C4-2B (cell line): Measurements from ENCODE around the gene OR2W3.

Experiments
- CTCF ChIP-seq: fragments of 450-650 bp; conservative IDR thresholded peaks from 2 replicates; pipeline ENCODE4 v1.5.1; 2017; ENCODE audit warnings: mild to moderate bottlenecking
- ZFX ChIP-seq: fragments of 450-650 bp; IDR thresholded peaks from 2 replicates; pipeline ENCODE4 v1.6.1; 2017

- no peak for TF ChIP-seq CTCF
- no peak for TF ChIP-seq ZFX
Measured at GRCh38 chr1:247904122-247904521, 8.7 kb downstream of the OR2W3 start.
